ENCODE results near the gene BMI1.

Gene BMI1

DNA sequence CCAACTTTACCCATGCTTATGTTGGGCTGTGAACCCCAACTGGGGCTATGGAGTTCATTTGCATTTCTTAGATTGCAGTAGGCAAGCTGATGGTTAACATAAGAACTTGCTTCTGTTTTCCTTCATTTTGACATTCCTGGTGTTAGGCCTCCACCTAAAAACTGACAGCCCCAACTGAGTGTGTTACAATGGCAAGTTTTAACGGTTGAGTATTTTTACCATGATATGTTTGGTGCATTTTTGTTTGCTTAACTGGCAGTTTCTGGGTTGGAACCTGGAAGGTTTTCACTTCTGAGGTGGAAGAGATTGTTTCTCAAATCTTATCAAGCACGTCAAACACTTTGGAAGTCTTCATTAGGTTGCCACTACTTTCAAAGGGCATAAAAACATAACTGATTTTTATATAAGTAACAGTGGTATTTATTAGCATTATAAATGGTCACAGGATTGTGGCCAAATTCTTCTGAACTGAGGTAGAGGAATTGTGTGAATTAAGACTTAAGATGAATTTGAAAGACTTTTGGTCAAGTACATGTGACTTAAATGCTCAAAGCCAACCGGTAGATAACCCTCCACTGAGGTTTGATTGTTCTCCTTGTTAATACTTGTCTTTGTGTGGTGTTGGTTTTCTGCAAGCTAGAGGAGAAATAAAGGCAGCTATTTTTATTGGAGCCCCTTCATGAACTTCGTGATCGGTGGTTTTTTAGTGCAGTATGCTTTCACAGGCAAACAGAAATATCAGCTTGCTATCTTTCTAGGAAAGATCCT is 2.8 kb downstream of the BMI1 start:
- TF ChIP-seq, protein P1, sequence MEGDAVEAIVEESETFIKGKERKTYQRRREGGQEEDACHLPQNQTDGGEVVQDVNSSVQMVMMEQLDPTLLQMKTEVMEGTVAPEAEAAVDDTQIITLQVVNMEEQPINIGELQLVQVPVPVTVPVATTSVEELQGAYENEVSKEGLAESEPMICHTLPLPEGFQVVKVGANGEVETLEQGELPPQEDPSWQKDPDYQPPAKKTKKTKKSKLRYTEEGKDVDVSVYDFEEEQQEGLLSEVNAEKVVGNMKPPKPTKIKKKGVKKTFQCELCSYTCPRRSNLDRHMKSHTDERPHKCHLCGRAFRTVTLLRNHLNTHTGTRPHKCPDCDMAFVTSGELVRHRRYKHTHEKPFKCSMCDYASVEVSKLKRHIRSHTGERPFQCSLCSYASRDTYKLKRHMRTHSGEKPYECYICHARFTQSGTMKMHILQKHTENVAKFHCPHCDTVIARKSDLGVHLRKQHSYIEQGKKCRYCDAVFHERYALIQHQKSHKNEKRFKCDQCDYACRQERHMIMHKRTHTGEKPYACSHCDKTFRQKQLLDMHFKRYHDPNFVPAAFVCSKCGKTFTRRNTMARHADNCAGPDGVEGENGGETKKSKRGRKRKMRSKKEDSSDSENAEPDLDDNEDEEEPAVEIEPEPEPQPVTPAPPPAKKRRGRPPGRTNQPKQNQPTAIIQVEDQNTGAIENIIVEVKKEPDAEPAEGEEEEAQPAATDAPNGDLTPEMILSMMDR (conservative IDR thresholded peaks at IDR 0.05; ENCODE audit: control insufficient read depth, insufficient read depth, low read depth, low read length): no peak
- H3K4me3 ChIP-seq (ENCODE audit: control insufficient read depth, low read depth, low read length): no peak overlapping the region
- DNase-seq (ENCODE audit: low read depth): no peak

DNA sequence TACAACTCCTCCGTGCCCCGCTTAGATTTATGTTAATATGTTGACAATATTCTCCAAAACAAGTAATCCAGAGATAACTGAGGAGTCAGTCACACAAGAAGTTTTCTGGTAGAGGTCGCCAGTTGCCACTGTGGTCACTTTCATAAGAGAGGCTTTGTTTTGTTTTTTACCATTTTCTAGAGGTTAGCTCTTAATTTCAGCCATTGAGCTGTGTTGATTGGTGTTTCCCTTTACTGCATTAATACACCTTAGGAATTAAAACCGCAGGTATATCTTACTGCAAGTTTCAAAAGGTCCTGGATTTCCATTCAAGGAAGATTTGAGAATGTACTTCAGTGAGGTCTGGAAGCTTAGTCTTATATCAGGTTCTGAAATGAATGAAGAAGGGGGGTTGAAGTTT is 3.5 kb downstream of the BMI1 start:
- H3K4me3 ChIP-seq (ENCODE audit: control insufficient read depth, low read depth, low read length): no peak overlapping the region
- TF ChIP-seq, protein P1 (conservative IDR thresholded peaks at IDR 0.05; ENCODE audit: control insufficient read depth, insufficient read depth, low read depth, low read length): no peak
- DNase-seq (ENCODE audit: low read depth): no peak

DNA sequence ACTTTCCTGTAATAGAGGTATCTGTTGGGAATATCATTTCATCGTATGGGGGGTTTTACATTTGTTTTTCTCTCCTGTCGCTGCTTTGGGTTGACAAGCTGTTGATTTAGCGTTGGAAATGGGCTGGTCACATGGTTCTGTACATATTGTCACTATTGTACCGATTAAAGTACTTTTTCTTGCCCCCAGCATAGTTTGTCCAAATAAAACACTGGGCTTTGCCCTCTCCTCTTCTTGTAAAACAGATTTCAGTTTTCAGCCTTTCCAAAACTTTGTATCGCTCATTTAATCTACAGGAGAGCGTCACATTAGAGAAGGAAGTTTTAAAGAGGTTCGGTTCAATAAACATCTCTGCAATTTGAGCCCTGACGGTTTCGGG is 4.0 kb downstream of the BMI1 start:
- TF ChIP-seq, protein P1 (conservative IDR thresholded peaks at IDR 0.05; ENCODE audit: control insufficient read depth, insufficient read depth, low read depth, low read length): no peak
- no peak for DNase-seq (ENCODE audit: low read depth)
- peak overlapping the region; percentile 67 for H3K4me3 ChIP-seq (ENCODE audit: control insufficient read depth, low read depth, low read length)

GRCh38 chr10:22325272-22326144 is 4.6 kb downstream of the BMI1 start:
- DNase-seq (ENCODE audit: low read depth): peak; percentile 60
- TF ChIP-seq, protein P1 (conservative IDR thresholded peaks at IDR 0.05; ENCODE audit: control insufficient read depth, insufficient read depth, low read depth, low read length): no peak
- H3K4me3 ChIP-seq (ENCODE audit: control insufficient read depth, low read depth, low read length): peak overlapping the region; percentile 67

- H3K4me3 ChIP-seq (ENCODE audit: control insufficient read depth, low read depth, low read length): peak overlapping the region; percentile 59
- peak; percentile 33 for DNase-seq (ENCODE audit: low read depth)
- TF ChIP-seq, protein P1 (conservative IDR thresholded peaks at IDR 0.05; ENCODE audit: control insufficient read depth, insufficient read depth, low read depth, low read length): no peak
Observed at GRCh38 chr10:22326145-22326702, 5.3 kb downstream of the BMI1 start.

DNA sequence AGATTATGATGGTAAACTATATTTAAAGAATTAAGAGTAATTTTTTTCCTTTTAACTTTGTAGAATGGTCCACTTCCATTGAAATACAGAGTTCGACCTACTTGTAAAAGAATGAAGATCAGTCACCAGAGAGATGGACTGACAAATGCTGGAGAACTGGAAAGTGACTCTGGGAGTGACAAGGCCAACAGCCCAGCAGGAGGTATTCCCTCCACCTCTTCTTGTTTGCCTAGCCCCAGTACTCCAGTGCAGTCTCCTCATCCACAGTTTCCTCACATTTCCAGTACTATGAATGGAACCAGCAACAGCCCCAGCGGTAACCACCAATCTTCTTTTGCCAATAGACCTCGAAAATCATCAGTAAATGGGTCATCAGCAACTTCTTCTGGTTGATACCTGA is 8.3 kb downstream of the BMI1 start:
- DNase-seq (ENCODE audit: low read depth): no peak
- TF ChIP-seq, protein P1 (conservative IDR thresholded peaks at IDR 0.05; ENCODE audit: control insufficient read depth, insufficient read depth, low read depth, low read length): no peak
- no peak overlapping the region for H3K4me3 ChIP-seq (ENCODE audit: control insufficient read depth, low read depth, low read length)
